ENCODE measurements around the gene PI16. TPM values are rescaled to one million over a fixed set of nuclear protein-coding genes. Genes with fewer than 3 reads are reported as not detected.

PI16 gene
- total RNA-seq, 1 donor from 2014 or later = not detected

- no peak overlapping the region for H3K4me3 Mint-ChIP-seq
- no peaks in the 10 kb centered on the region for H3K36me3 Mint-ChIP-seq (ENCODE audit: low read depth)
- H3K9me3 Mint-ChIP-seq = no peaks in the 10 kb centered on the region
- intact Hi-C loops (cut with micrococcal nuclease) = no loop called here
- no peaks in the 10 kb centered on the region for H3K27me3 Mint-ChIP-seq
- H3K27ac Mint-ChIP-seq = no peak overlapping the region
- peaks cover 9% of the 10 kb centered on the region for H3K4me1 Mint-ChIP-seq
- DNase-seq = no peak
Observed at GRCh38 chr6:37013516-37014491, 59.3 kb downstream of the PI16 start.

Other genes starting within 250 kb of the PI16 start
- 0.31 and 0.65 TPM in 2 replicates for gene CPNE5, start 115.3 kb upstream of the PI16 start, total RNA-seq
- gene PPIL1, start 79.9 kb upstream of the PI16 start, total RNA-seq = 65.0 and 65.1 TPM in 2 replicates
- gene C6orf89, start 68.8 kb upstream of the PI16 start, total RNA-seq = 25.9 and 27.4 TPM in 2 replicates
- gene MTCH1, start 31.5 kb downstream of the PI16 start, total RNA-seq = 119 TPM in 2 replicates
- 0.57 and 0.58 TPM in 2 replicates for gene FGD2, start 50.9 kb downstream of the PI16 start, total RNA-seq
- gene PIM1, start 215.4 kb downstream of the PI16 start, total RNA-seq = 153 and 158 TPM in 2 replicates

All from activated CD4-positive, alpha-beta T cell treated with anti-CD3 and anti-CD28 coated beads, Interleukin-2, amount 10 ng/mL, durations not matched to agents 24 days and 14 days (primary cell).